ENCODE results near the gene PDE7B. TPM values are rescaled to one million over a fixed set of nuclear protein-coding genes. Genes with fewer than 3 reads are reported as not detected.
A peak's percentile ranks its signal among the peaks of the same experiment; 100 is the strongest.
"Not testable (repeated sequence)": the region's sequence is repeated elsewhere in the genome, so short reads cannot be mapped to it uniquely, and the experiment has no call there.

The PDE7B gene
- total RNA-seq, 1 donor from 2014 or later, result 16.0 TPM

GRCh38 chr6:136213012-136213539 lies 361.6 kb downstream of the PDE7B start:
- Mint-ChIP-seq H3K4me3 (no peak overlapping the region), H3K27me3 (peaks cover 2% of the 10 kb centered on the region), H3K27ac (no peak overlapping the region), H3K4me1 (peaks cover 2% of the 10 kb centered on the region), H3K9me3 (no peaks in the 10 kb centered on the region), H3K36me3 (ENCODE audit: low read depth) (no peaks in the 10 kb centered on the region)
- intact Hi-C loops (cut with micrococcal nuclease), result no loop called here
- DNase-seq, result no peak

- peaks cover 2% of the 10 kb centered on the region for H3K4me1 Mint-ChIP-seq
- H3K4me3 Mint-ChIP-seq, result no peak overlapping the region
- intact Hi-C loops (cut with micrococcal nuclease), result no loop called here
- peaks cover under 1% of the 10 kb centered on the region for H3K9me3 Mint-ChIP-seq
- peaks cover 2% of the 10 kb centered on the region for H3K27me3 Mint-ChIP-seq
- no peak overlapping the region for H3K27ac Mint-ChIP-seq
- no peak for DNase-seq
- no peaks in the 10 kb centered on the region for H3K36me3 Mint-ChIP-seq (ENCODE audit: low read depth)
Measured at GRCh38 chr6:136213853-136214252, 362.4 kb downstream of the PDE7B start.

GRCh38 chr6:136216503-136217401 lies 365.3 kb downstream of the PDE7B start:
- no peak for DNase-seq
- Mint-ChIP-seq H3K4me3 (no peak overlapping the region), H3K36me3 (ENCODE audit: low read depth) (peaks cover 5% of the 10 kb centered on the region), H3K4me1 (peaks cover 2% of the 10 kb centered on the region), H3K27me3 (peaks cover 4% of the 10 kb centered on the region), H3K27ac (no peak overlapping the region), H3K9me3 (peaks cover 20% of the 10 kb centered on the region)
- intact Hi-C loops (cut with micrococcal nuclease), result no loop called here

- not testable (repeated sequence) for H3K27ac Mint-ChIP-seq, H3K27me3 Mint-ChIP-seq, H3K4me3 Mint-ChIP-seq, DNase-seq
- intact Hi-C loops (cut with micrococcal nuclease), result loop anchor here (10.0 kb wide), 2 partner anchors 190 to 300 kb away; no protein-coding TSS in a partner anchor
- peaks cover 17% of the 10 kb centered on the region for H3K9me3 Mint-ChIP-seq
- H3K36me3 Mint-ChIP-seq (ENCODE audit: low read depth), result peaks cover 23% of the 10 kb centered on the region
- peaks cover 22% of the 10 kb centered on the region for H3K4me1 Mint-ChIP-seq
Measured at GRCh38 chr6:136224974-136225373, 373.5 kb downstream of the PDE7B start.

- Mint-ChIP-seq H3K27me3 (no peaks in the 10 kb centered on the region), H3K27ac (peak overlapping the region; percentile 16), H3K9me3 (peaks cover 12% of the 10 kb centered on the region), H3K36me3 (ENCODE audit: low read depth) (peaks cover 26% of the 10 kb centered on the region), H3K4me1 (peaks cover 22% of the 10 kb centered on the region), H3K4me3 (no peak overlapping the region)
- intact Hi-C loops (cut with micrococcal nuclease), result loop anchor here (10.0 kb wide), 2 partner anchors 191 to 301 kb away; no protein-coding TSS in a partner anchor
- peak; percentile 61 for DNase-seq
Measured at GRCh38 chr6:136225496-136225895, 374.0 kb downstream of the PDE7B start.

GRCh38 chr6:136226027-136226673 lies 374.6 kb downstream of the PDE7B start:
- intact Hi-C loops (cut with micrococcal nuclease), result loop anchor here (1.0 to 10.0 kb wide), 7 partner anchors 191 to 775 kb away; partner anchors contain the start of gene AHI1
- Mint-ChIP-seq H3K4me3 (peak overlapping the region; percentile 25), H3K36me3 (ENCODE audit: low read depth) (peaks cover 29% of the 10 kb centered on the region), H3K9me3 (peaks cover 6% of the 10 kb centered on the region), H3K27me3 (no peaks in the 10 kb centered on the region), H3K4me1 (peaks cover 22% of the 10 kb centered on the region), H3K27ac (peak overlapping the region; percentile 44)
- DNase-seq, result peak; percentile 89

GRCh38 chr6:136226674-136227377 lies 375.3 kb downstream of the PDE7B start:
- Mint-ChIP-seq H3K4me1 (peaks cover 22% of the 10 kb centered on the region), H3K36me3 (ENCODE audit: low read depth) (peaks cover 28% of the 10 kb centered on the region), H3K9me3 (peaks cover 5% of the 10 kb centered on the region), H3K27me3 (no peaks in the 10 kb centered on the region), H3K4me3 (peak overlapping the region; percentile 25), H3K27ac (peak overlapping the region; percentile 44)
- DNase-seq, result no peak
- intact Hi-C loops (cut with micrococcal nuclease), result loop anchor here (1.0 to 10.0 kb wide), 7 partner anchors 192 to 776 kb away; partner anchors contain the start of gene AHI1

GRCh38 chr6:136228814-136229213 lies 377.3 kb downstream of the PDE7B start:
- DNase-seq, result no peak
- Mint-ChIP-seq H3K36me3 (ENCODE audit: low read depth) (peaks cover 31% of the 10 kb centered on the region), H3K4me1 (peaks cover 21% of the 10 kb centered on the region), H3K9me3 (peaks cover 5% of the 10 kb centered on the region), H3K4me3 (no peak overlapping the region), H3K27me3 (no peaks in the 10 kb centered on the region), H3K27ac (no peak overlapping the region)
- intact Hi-C loops (cut with micrococcal nuclease), result loop anchor here (10.0 kb wide), 2 partner anchors 194 to 304 kb away; no protein-coding TSS in a partner anchor

GRCh38 chr6:136230219-136230853 lies 378.8 kb downstream of the PDE7B start:
- Mint-ChIP-seq H3K9me3 (no peaks in the 10 kb centered on the region), H3K36me3 (ENCODE audit: low read depth) (peaks cover 31% of the 10 kb centered on the region), H3K27ac (no peak overlapping the region), H3K4me1 (peaks cover 17% of the 10 kb centered on the region), H3K27me3 (no peaks in the 10 kb centered on the region), H3K4me3 (no peak overlapping the region)
- no peak for DNase-seq
- intact Hi-C loops (cut with micrococcal nuclease), result no loop called here

- intact Hi-C loops (cut with micrococcal nuclease), result no loop called here
- Mint-ChIP-seq H3K27ac (no peak overlapping the region), H3K27me3 (no peaks in the 10 kb centered on the region), H3K4me1 (peaks cover 13% of the 10 kb centered on the region), H3K9me3 (no peaks in the 10 kb centered on the region), H3K36me3 (ENCODE audit: low read depth) (peaks cover 47% of the 10 kb centered on the region), H3K4me3 (no peak overlapping the region)
- no peak for DNase-seq
Measured at GRCh38 chr6:136232701-136233100, 381.2 kb downstream of the PDE7B start.

GRCh38 chr6:136235233-136235564 lies 383.7 kb downstream of the PDE7B start:
- Mint-ChIP-seq H3K4me1 (peaks cover 13% of the 10 kb centered on the region), H3K4me3 (no peak overlapping the region), H3K9me3 (no peaks in the 10 kb centered on the region), H3K36me3 (ENCODE audit: low read depth) (peaks cover 53% of the 10 kb centered on the region), H3K27ac (no peak overlapping the region), H3K27me3 (no peaks in the 10 kb centered on the region)
- DNase-seq, result no peak
- intact Hi-C loops (cut with micrococcal nuclease), result no loop called here

- Mint-ChIP-seq H3K4me1 (peaks cover 13% of the 10 kb centered on the region), H3K36me3 (ENCODE audit: low read depth) (peaks cover 52% of the 10 kb centered on the region)
Measured at GRCh38 chr6:136236466-136237293, 385.2 kb downstream of the PDE7B start.

More at GRCh38 chr6:136236466-136237293, 385.2 kb downstream of the PDE7B start:
- DNase-seq, result no peak
- Mint-ChIP-seq H3K27me3 (no peaks in the 10 kb centered on the region), H3K9me3 (no peaks in the 10 kb centered on the region), H3K4me3 (peak overlapping the region; percentile 25), H3K27ac (peak overlapping the region; percentile 78)
- intact Hi-C loops (cut with micrococcal nuclease), result no loop called here
